GM21737 (cell line): Measurements from ENCODE around the gene MTUS2.

ENCODE experiments used
- ATAC-seq: cut with Tn5 transposase; IDR thresholded peaks from one replicate; pipeline ENCODE4 v1.9.1; 2021; ENCODE audit warnings: mild to moderate bottlenecking, moderate library complexity; ENCODE audit not compliant: unreplicated experiment

Gene MTUS2

DNA sequence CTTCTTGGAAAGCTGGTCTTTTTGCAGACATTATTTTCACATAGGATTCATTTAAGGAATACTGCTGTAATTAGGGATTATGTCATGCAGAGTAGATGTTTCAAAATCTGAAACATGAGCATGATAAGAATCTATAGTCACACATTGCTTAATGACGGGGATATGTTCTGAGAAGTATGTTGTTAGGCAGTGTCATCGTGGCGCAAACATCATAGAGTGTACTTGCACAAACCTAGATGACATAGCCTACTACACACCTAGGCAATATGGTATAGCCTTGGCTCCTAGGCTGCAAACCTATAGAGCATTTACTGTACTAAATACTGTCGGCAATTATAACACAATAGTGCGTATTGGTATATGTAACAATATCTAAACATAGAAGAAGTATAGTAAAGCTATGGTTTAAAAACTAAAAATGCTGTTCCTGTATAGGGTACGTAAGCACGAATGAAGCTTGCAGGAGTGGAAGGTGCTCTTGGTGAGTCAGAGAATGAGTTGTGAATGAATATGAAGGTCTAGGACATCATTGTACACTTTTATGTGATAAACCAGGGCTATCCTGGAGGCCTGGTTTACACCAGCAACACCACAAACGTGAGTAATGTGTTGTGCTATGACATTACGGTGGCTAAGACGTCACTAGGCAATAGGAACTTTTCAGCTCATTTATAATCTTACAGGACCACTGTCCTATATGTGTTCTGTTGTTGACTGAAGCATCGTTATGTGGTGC, 283.1 kb downstream of the MTUS2 start:
- no peak for ATAC-seq

DNA sequence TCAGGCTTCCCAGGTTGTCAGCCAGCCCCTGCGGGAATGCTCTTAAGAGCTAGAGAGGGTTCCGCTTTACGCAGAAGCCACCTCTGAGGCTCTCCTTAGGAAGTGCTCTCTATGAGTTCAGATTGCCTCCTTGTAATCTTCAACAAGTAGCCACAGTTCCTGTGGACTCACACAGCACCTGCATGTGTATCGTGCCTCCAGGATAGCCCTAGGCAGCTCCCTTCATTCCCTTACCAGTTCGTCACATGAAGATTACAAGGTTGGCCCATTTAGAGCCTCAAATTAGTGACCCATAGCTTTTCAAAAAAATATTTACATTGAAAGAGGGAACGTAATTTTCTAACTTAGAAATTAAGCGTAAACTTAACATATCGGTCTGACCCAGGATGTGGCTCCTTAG, 284.3 kb downstream of the MTUS2 start:
- ATAC-seq: no peak

DNA sequence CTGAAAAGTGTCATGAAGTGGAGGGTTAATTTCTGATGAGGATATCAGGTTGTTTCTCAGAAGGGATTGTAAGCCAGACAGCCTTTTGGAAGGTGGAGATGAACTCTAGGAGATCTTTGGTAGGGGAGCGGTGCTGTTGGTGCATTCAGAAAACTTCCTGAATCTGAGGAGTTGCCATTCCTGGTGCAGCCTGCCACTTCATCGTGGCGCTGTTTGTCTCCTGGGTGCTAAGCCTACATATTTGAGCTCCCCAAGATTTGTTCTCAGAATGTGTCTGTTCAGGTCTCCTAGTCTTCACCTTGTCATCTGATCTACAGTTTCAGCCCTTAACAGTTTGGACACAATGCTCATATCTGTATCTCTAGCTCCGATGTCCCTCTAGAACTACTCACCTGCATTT, 285.6 kb downstream of the MTUS2 start:
- ATAC-seq: no peak

DNA sequence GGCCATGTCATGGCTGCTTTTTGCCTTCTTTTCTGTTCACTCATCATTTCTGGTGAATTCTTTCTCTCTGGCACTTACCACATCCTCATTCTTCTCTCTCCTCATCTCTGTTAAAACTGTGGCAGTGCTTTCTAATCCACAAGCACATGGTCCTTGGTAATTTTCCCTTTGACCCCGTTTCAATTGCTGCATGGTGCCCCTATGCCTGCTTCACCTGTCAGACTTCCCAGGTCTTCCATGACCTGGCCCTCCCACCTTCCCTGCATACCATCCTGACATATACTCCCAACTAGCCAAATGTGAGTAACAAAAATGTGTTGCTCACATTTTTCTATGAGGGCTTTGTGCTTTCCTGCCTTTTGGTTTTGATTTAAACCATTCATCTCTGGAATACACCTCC, 286.5 kb downstream of the MTUS2 start:
- no peak for ATAC-seq

DNA sequence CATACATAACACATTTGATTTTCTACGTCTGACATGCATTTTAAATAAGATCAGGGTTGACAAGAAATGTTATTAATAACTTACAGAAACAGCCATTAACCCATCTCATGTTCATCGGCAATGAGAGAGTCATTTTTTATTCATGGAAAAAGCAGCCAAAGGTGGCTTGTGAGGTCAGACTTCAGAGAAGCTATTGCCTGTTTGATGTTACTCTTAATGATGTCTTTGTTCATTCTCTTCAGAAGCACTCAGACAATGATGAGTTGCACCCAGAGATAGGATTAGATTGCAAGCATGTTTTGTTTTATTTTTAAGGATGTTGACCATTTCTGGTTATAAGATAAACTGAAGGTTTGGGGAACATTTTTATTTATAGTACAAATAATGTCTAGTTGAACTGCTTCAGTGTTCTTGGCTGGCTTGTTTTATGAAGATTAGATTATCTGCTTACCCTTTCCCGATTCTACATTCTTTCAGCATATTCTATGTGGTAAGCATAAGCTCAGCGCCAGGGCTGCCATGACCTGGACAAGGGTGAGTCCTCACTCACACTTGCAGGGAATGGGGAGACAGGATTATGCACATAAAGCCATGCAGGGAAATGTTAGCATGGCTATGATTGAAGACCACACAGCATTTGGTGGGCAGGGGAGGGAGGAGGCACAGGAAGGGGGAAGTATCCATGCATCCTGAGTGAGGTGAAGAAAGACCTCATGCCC, 288.1 kb downstream of the MTUS2 start:
- no peak for ATAC-seq

DNA sequence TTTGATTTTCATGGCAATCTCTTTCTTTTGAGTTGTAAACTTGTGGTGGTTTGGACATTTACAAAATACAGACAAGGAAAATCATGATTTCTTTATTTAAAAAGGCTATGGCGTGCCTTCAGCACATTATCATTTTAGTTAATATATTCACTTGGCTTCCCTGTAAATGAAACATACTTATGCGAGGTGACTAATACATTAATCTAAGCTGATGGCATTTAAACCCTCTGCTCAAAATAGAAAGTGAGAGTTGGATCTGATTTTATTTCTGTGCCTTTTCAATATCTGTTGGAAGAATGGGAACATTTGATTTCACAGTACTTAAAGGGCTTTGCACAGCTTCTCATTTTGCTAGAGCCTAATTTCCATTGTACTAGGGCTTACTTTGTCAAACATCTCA, 289.8 kb downstream of the MTUS2 start:
- no peak for ATAC-seq

DNA sequence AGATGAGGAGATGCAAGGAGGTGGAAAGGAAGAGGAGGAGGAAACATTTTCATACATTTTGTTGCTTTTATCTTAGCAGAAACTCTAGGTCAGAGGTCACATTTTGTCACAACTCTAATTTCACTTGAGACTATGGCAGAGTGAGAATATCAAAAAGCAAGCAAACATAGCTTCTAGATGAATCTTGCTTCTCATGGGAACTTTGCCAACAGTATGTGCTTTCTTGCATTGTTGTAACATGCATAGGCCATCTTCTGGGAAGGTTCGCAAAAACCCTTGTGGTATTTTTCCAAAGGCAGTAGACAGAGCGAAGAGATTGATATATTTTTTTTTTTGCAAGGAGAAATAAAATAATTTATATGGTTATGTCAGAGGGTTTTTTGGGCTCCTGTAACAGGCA, 291.3 kb downstream of the MTUS2 start:
- ATAC-seq: no peak

DNA sequence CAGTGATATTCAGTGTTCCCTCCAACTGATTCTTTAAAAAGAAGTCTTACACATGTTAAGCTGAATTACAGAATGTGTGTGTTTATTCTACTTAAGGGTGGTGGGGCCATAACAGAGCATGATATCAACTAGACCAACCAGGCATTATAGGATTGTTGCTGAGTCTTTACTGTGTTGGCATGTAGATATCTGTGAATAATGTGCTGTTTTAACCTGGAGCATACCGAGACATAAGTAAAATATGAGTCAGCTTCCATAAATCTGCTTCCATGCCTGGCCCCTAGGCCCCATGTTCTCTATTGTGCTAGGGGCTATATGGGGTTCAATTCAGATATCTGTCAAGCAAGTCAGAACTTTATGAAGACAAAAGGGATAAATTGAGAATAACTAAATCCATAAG, 295.7 kb downstream of the MTUS2 start:
- no peak for ATAC-seq

DNA sequence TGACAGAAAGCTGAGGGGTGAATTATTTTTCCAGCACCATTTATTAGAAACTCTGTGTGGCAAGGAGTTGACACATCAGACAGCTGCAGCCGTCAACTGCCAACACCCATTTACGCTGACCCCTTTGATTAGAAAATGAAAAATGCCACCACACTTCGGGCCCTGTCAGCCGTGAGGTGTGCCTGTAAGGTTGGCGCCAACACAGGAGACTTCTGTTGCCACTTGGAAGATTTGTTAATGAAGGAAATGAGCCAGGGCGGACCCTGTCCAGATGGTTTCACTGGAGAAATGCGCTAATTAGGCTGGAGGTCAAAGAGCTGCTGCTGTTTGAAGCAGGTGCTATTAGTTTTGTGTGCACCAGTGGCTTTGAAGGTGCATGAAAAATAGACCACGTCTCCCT, 297.5 kb downstream of the MTUS2 start:
- no peak for ATAC-seq

DNA sequence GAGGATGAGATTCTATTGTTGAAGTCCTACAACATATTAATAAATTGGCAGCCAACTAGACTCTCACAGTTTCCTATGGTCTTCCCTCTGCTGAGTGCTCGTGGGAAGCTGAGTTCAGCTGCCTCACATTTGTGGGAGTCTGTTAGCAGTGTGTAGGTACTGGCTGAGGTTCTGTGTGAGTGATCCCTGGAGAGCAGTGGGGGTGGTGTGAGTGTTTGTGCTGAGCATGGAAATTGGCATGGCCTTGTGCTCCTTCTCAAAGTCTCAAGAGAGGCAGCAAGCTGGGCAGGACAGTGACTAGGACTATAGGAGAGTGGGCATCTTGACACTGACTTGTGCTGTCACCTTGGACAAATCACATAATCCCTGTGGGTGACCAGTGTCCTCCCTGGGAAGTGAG, 298.3 kb downstream of the MTUS2 start:
- ATAC-seq: no peak

DNA sequence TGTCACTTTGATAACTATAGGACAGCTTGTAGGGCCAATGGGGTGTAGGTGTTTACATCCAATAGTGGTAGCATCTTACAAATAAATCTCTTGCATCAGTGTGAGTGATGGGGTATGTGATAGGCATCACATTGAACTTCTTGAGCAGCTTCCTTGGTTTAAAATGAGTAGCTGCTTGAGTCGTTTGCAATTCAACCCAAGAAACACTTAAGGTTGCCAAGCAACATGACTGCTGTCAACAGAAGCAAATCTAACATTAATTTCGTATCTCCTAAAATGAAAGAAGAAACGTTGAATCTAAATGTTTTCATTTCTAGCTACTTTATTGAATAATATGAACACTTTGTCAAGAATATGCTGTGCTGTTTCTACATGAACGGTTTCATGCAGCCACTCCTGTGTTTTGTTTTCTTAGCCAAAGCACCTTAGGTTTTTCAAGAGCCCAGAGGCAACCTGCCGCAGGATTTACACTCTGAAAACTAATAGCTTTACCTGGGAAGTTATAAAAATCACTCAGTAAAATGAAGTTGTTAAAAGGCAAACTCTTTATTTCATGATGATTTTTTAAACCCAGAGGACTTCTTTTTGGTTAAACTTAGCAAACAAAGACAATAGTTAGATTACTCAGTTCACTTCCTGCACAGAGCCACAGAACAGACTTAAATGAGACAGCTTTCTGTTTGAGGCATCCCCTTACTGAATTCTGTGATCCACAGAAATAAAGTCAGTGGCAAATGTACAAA, 305.2 kb downstream of the MTUS2 start:
- ATAC-seq: peak; percentile 64

DNA sequence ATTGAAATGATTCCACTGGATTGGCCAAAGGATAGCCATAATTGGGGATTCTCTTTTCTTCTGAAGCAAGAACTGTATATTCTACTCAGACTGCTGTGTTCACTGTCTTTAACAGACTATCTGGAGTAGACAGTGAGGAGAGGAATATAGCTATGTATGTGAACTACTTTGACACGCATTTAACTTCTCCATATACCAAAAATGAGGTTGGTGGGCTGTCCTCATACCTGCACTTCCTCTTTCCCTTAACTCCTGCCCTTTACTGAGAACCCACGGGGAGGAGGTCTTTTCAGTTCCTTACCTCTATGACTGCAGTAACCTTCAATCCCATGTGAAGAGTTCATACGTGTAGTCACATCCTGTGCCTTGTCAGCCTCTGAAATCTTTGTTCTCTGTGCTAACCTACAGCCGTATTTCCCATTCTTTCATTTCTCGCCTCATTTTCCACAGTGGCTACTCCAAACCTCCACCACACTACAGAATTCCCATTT, 305.8 kb downstream of the MTUS2 start:
- peak; percentile 62 for ATAC-seq

DNA sequence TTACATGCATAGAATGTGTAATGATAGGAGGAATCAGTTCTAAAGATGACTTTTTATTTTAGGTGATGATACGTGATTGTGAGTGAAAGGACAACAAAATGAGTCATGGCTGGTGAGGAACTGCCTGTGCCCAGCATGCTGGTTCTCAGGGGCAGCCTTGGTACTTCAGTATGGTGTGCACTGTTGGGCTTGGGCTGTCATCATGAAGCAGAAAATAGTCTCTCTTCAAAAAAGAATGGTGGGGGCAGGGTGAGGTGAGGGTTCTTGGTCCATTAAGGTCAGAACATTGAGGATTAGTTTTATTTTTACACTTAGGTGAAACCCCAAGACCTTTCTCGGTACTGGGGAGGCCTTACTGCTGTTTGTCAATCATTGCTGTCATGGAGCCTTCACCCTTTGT, 309.5 kb downstream of the MTUS2 start:
- ATAC-seq: no peak

DNA sequence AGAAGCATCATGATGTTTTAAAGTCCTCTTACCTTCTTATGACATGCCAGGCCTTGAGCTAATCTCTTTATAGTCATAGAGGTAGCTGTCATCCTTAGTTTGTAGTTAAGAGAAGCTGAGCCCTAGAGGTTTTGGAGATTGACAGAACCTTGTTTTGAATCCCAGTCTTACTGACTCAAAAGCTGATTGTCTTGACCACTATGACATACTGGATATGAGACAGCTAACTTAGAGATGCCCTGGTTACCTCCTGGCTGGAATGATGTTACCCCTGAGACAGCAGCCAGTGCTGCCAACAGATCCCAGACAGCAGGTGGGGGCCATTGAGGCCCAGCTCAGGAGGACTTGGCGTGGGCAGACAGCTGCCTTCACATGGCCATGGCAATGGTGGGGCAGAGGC, 311.0 kb downstream of the MTUS2 start:
- ATAC-seq: no peak

DNA sequence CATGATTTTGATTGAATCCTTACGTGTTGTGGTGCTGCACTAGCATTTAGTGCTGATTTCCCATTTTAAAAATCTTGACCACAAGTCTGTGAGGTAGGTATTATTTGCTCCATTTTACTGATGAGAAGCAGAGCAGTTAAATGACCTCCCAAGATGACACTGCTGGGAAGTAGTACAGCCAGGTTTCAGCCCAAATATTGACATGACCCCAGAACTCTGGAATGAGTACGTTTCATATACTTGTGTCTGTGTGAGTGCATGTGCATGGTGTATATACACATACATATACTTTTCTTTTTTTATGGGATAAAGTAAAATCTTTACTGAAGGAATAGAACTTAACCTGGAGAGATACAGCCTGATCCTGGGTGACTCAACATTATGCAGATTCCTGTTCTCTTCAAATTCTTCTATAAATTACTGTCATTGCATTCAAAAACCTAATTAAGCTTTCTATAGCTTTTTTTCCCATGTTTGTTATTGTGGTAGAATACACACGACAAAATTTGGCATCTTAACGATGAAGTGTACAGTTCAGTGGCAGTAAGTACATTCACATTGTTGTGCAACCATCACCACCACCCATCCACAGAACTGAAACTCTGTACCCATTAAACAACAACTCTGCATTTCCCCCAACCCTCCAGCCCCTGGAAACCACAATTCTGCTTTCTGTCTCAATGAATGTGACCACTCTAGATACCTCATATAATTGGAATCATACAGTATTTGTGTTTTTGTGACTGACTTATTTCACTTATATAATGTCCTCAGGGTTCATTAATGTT, 311.9 kb downstream of the MTUS2 start:
- no peak for ATAC-seq

DNA sequence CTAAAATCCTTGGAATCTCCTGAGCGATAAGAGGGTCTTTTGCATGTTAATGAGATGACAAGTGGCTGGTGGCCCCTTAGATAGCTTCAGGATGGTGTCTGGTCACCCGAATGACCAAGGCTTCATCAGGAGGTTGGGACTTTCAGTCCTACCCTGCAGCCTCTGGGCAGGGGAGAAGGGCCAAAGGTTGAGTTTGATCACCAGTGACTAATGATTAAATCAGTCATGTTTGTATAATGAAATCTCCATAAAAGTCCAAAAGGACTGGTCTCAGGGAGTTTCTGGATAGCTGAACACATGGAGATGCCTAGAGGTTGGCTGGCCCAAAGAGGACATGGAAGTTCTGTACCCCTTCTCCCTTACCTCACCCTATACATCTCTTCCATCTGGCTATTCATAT, 316.2 kb downstream of the MTUS2 start:
- ATAC-seq: no peak

DNA sequence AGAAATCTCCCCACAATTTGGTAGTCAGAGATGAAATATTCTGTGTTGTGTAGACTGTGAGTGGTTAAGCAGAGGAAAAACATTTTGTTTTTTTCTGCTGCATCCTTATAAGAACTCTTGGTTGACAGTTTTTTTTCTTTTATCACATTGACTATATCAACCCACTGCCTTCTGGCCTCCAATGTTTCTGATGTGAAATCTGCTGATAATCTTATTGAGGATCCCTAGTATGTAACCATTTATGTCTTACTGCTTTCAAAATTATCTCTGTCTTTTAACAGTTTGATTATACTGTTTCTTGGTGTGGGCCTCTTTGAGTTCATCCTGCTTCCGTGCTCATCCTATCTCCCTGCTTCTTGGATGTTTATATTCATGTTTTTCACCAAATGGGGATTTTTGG, 316.9 kb downstream of the MTUS2 start:
- no peak for ATAC-seq

DNA sequence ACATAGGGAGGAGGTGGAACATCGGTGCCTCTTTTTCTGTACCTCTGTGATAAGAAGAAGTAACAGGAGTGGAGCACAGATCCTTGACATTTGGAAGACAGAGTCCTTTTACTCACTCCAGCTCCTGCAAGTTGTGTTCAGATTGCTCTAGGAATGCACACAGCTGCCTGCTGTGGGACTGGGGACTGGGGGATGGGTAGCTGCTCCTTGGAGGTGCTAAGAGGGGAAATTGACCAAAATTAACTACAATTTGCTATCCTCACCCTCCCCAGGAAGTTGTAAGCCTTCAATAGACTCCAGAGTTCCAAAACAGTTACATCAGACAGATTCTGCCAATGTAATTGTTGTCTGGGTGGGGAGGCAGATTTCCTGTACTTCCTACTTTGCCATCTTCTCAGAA, 317.9 kb downstream of the MTUS2 start:
- ATAC-seq: no peak

DNA sequence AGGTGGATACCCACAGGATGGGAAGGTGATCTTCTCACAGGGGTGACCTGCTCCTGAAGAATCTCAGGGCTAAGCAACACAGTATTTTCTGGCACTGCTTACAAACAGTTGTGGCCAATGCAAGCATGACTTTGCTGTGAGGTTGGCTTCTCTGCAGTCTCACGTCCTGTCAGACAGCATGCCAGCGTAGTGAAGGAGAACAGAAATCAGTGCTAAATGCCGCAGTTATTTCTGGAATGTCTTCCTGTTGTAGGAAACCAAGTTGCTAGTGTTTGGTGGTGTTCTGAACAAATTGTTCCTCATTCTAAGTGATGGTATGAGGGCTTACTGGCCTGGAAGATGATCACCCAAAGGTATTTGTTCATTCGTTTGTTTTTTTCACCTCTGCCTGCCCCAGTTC, 320.1 kb downstream of the MTUS2 start:
- no peak for ATAC-seq

DNA sequence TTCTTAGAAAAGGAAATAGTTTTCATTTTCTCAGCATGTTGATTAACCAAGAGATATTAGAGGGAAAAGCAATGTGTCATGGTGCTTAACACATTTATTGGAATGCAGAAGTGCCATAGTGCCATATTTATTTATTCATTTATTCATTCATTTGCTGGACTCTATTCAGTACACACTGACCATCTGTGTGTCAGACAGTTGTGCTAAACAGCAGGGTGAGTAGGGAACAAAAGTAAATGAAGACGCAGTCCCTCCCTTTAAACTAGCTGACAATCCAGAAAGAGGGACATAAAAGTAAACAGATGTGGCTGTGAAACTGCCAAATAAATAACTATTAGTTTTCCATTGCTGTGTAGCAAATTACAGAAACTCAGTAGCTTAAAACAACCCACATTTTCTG, 323.7 kb downstream of the MTUS2 start:
- no peak for ATAC-seq

DNA sequence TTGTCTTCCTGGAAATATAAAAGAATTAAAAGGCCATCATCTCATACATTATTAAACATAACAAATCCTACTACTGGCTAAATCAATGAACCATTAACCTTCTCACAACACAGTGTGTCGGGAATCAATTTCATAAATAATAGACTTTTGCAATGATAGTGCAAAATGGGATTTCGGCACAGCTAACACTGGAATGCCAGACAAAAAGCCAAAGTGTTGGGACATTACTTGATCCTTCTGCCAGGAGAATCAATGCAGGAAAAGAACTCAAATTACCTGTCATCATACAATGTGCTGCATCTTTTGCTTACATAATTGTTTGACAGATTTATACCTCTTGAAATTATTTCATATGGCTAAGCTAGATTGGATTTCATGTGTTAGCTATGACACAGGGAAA, 334.3 kb downstream of the MTUS2 start:
- ATAC-seq: no peak
